Measurements from ENCODE around the gene DCTN2.

DNA sequence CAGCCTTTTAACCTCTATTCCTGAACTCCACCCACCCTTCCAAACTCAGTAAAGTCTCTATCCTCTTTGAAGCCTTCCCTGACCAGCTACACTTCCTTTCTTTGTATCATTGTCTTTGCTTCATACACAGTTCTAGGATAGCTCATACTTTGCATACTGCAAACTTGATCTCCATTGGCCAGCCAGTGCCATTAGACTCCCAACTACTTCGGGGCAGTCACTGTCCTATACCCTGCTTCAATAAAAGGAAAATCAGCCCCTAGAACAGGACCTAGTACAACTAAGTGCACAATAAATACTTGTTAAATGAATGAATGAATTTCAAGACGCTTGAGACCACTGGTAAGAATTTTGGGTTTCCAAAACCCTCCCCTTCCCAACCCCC lies 43.5 kb upstream of the DCTN2 start:
- TF ChIP-seq, protein P1, sequence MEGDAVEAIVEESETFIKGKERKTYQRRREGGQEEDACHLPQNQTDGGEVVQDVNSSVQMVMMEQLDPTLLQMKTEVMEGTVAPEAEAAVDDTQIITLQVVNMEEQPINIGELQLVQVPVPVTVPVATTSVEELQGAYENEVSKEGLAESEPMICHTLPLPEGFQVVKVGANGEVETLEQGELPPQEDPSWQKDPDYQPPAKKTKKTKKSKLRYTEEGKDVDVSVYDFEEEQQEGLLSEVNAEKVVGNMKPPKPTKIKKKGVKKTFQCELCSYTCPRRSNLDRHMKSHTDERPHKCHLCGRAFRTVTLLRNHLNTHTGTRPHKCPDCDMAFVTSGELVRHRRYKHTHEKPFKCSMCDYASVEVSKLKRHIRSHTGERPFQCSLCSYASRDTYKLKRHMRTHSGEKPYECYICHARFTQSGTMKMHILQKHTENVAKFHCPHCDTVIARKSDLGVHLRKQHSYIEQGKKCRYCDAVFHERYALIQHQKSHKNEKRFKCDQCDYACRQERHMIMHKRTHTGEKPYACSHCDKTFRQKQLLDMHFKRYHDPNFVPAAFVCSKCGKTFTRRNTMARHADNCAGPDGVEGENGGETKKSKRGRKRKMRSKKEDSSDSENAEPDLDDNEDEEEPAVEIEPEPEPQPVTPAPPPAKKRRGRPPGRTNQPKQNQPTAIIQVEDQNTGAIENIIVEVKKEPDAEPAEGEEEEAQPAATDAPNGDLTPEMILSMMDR (IDR thresholded peaks at IDR 0.05): no peak
- TF ChIP-seq, protein P2, sequence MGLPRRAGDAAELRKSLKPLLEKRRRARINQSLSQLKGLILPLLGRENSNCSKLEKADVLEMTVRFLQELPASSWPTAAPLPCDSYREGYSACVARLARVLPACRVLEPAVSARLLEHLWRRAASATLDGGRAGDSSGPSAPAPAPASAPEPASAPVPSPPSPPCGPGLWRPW (IDR thresholded peaks at IDR 0.05): no peak
- TF ChIP-seq HDAC2 (IDR thresholded peaks at IDR 0.05) (no peak), POLR2A (IDR thresholded peaks at IDR 0.05; ENCODE audit: low read length) (no peak), EHMT2 (IDR thresholded peaks at IDR 0.05; ENCODE audit: low read depth) (no peak), RAD21 (conservative IDR thresholded peaks at IDR 0.05 in 1 of 2, IDR thresholded peaks at IDR 0.05 in 1 of 2) (no peak), CEBPB (IDR thresholded peaks at IDR 0.05) (no peak), MAZ (IDR thresholded peaks at IDR 0.05; ENCODE audit: borderline replicate concordance, low read depth, low read length) (no peak), EP300 (IDR thresholded peaks at IDR 0.05) (no peak), GATA3 (IDR thresholded peaks at IDR 0.05; ENCODE audit: borderline replicate concordance) (no peak), NPAS2 (CRISPR knock-in tag; IDR thresholded peaks at IDR 0.05; ENCODE audit: borderline replicate concordance) (no peak)
- TF ChIP-seq, protein P3, sequence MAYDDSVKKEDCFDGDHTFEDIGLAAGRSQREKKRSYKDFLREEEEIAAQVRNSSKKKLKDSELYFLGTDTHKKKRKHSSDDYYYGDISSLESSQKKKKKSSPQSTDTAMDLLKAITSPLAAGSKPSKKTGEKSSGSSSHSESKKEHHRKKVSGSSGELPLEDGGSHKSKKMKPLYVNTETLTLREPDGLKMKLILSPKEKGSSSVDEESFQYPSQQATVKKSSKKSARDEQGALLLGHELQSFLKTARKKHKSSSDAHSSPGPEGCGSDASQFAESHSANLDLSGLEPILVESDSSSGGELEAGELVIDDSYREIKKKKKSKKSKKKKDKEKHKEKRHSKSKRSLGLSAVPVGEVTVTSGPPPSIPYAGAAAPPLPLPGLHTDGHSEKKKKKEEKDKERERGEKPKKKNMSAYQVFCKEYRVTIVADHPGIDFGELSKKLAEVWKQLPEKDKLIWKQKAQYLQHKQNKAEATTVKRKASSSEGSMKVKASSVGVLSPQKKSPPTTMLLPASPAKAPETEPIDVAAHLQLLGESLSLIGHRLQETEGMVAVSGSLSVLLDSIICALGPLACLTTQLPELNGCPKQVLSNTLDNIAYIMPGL (CRISPR knock-in tag; IDR thresholded peaks at IDR 0.05; ENCODE audit: borderline replicate concordance): no peak
- TF ChIP-seq, protein P4, sequence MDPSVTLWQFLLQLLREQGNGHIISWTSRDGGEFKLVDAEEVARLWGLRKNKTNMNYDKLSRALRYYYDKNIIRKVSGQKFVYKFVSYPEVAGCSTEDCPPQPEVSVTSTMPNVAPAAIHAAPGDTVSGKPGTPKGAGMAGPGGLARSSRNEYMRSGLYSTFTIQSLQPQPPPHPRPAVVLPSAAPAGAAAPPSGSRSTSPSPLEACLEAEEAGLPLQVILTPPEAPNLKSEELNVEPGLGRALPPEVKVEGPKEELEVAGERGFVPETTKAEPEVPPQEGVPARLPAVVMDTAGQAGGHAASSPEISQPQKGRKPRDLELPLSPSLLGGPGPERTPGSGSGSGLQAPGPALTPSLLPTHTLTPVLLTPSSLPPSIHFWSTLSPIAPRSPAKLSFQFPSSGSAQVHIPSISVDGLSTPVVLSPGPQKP (IDR thresholded peaks at IDR 0.05; ENCODE audit: low read depth, low read length): no peak

All from A549 (cell line).